ENCODE results near the gene CNST. TPM values are rescaled to one million over a fixed set of nuclear protein-coding genes. Genes with fewer than 3 reads are reported as not detected.

Gene CNST
- total and polyA plus RNA-seq, 9 of the 15 experiments (the other 6 are each of a cell fraction or from before 2014, with no cell fraction given), result 17.0 to 55.3 (median 30.8) TPM

GRCh38 chr1:246651012-246651695 is 84.9 kb downstream of the CNST start:
- peaks cover 80% of the 10 kb centered on the region for H3K36me3 ChIP-seq (ENCODE audit: control insufficient read depth, insufficient read depth, low read length)
- H3K79me2 ChIP-seq (ENCODE audit: control insufficient read depth, insufficient read depth, low read length), result peaks cover 41% of the 10 kb centered on the region
- no peaks in the 10 kb centered on the region for H3K27me3 ChIP-seq (ENCODE audit: control insufficient read depth in 2 of 2, insufficient read depth in 2 of 2, low read length in 2 of 2)
- ATAC-seq (no peak), DNase-seq (ENCODE audit: extremely low read depth in 1 of 4, low spot score in 3 of 4) (no peak), FAIRE-seq (no peak)
- in situ Hi-C loops (cut with MboI) (no loop called here), intact Hi-C loops (cut with micrococcal nuclease) (no loop called here)
- H4K20me1 ChIP-seq (replicated peaks; ENCODE audit: control insufficient read depth, insufficient read depth, low read length), result no peaks in the 10 kb centered on the region
- WGBS (ENCODE audit: insufficient coverage, low coverage, missing lambda C conversion rate), result 95% methylated on average over 6 of the region's 6 CpGs
- no peak overlapping the region for H3K9ac ChIP-seq (ENCODE audit: insufficient read depth in 1 of 2, low read depth in 2 of 2, low read length in 2 of 2)
- no peaks in the 10 kb centered on the region for H3K9me3 ChIP-seq (replicated peaks; ENCODE audit: control insufficient read depth, insufficient read depth, low read depth, low read length)
- no peaks in the 10 kb centered on the region for H3K9me1 ChIP-seq (ENCODE audit: control insufficient read depth, insufficient read depth, low read length)
- CTCF ChIA-PET (ENCODE audit: low intra/inter-chr PET ratio), result no interaction called here
- H3K27ac ChIP-seq (ENCODE audit: extremely low read depth, low read depth, low read length), result no peak overlapping the region
- no peak overlapping the region for H3K4me3 ChIP-seq
- TF ChIP-seq MTF1 (CRISPR knock-in tag; IDR thresholded peaks at IDR 0.05; ENCODE audit: borderline replicate concordance) (no peak), ZNF444 (CRISPR knock-in tag; IDR thresholded peaks at IDR 0.05) (no peak), ZNF41 (CRISPR knock-in tag; conservative IDR thresholded peaks at IDR 0.05) (no peak), MAFF (IDR thresholded peaks at IDR 0.05; ENCODE audit: low read length) (no peak), ELF1 (tag; IDR thresholded peaks at IDR 0.05) (no peak), ZNF699 (CRISPR knock-in tag; IDR thresholded peaks at IDR 0.05; ENCODE audit: insufficient replicate concordance) (no peak), PHB2 (IDR thresholded peaks at IDR 0.05; ENCODE audit: low read depth) (no peak), E2F4 (CRISPR knock-in tag; IDR thresholded peaks at IDR 0.05; ENCODE audit: low read depth) (no peak), MIER1 (IDR thresholded peaks at IDR 0.05; ENCODE audit: low read depth) (no peak)
- TF ChIP-seq, protein P1, sequence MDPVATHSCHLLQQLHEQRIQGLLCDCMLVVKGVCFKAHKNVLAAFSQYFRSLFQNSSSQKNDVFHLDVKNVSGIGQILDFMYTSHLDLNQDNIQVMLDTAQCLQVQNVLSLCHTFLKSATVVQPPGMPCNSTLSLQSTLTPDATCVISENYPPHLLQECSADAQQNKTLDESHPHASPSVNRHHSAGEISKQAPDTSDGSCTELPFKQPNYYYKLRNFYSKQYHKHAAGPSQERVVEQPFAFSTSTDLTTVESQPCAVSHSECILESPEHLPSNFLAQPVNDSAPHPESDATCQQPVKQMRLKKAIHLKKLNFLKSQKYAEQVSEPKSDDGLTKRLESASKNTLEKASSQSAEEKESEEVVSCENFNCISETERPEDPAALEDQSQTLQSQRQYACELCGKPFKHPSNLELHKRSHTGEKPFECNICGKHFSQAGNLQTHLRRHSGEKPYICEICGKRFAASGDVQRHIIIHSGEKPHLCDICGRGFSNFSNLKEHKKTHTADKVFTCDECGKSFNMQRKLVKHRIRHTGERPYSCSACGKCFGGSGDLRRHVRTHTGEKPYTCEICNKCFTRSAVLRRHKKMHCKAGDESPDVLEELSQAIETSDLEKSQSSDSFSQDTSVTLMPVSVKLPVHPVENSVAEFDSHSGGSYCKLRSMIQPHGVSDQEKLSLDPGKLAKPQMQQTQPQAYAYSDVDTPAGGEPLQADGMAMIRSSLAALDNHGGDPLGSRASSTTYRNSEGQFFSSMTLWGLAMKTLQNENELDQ (CRISPR knock-in tag; IDR thresholded peaks at IDR 0.05; ENCODE audit: borderline replicate concordance), result no peak
- H2AFZ ChIP-seq (ENCODE audit: low read depth, low read length), result no peak overlapping the region
- no peaks in the 10 kb centered on the region; a peak in 1 of 5 replicates for H3K4me1 ChIP-seq (replicated peaks in 1 of 2; ENCODE audit: control insufficient read depth in 2 of 2, insufficient read depth in 2 of 2, low read length in 2 of 2)
- POLR2A ChIA-PET, result no interaction called here
- H3K4me2 ChIP-seq (ENCODE audit: insufficient read depth, low read length), result no peak overlapping the region
- BruUV-seq (replicated peaks), result no TSS peak

Data from K562 (cell line).